Ascending aorta (tissue), 2 donors: ENCODE results near the gene PEX7. TPM values are rescaled to one million over a fixed set of nuclear protein-coding genes. Genes with fewer than 3 reads are reported as not detected.
"Not testable (repeated sequence)": the region's sequence is repeated elsewhere in the genome, so short reads cannot be mapped to it uniquely, and the experiment has no call there.

Experiments
- DNase-seq, 2 donors: peaks; one replicate each; pipeline ENCODE4 v3.0.0-alpha.2; 2019; ENCODE audit warnings: low spot score in 2 of 2
- H3K27ac ChIP-seq, 2 donors: fragments of 200-600 bp; sonication (generic); one replicate each; pipeline ENCODE4 v1.5.1; 2016 to 2017; ENCODE audit warnings: mild to moderate bottlenecking in 1 of 2
- H3K27me3 ChIP-seq: fragments of 200-600 bp; sonication (generic); one replicate; pipeline ENCODE4 v1.5.1; 2017
- H3K36me3 ChIP-seq, 2 donors: fragments of 200-600 bp; sonication (generic); one replicate each; pipeline ENCODE4 v1.5.1; 2016
- H3K4me1 ChIP-seq, 2 donors: fragments of 200-600 bp; sonication (generic); one replicate each; pipeline ENCODE4 v1.5.1; 2016 to 2017; ENCODE audit warnings: mild to moderate bottlenecking in 1 of 2
- H3K4me3 ChIP-seq, 2 donors: fragments of 200-600 bp; sonication (generic); one replicate each; pipeline ENCODE4 v1.5.1; 2016 to 2017; ENCODE audit warnings: mild to moderate bottlenecking in 1 of 2
- H3K9me3 ChIP-seq, 2 donors: fragments of 200-600 bp; sonication (generic); one replicate each; pipeline ENCODE4 v1.5.1; 2016
- CTCF ChIP-seq, 3 experiments: fragments of 200-600 bp in 2 of 3; fragments of 450-650 bp in 1 of 3; sonication (generic) in 2 of 3; IDR thresholded peaks; one replicate each; pipeline ENCODE4 v1.5.1; 2016 to 2019; ENCODE audit warnings: antibody characterized with exemption in 3 of 3, mild to moderate bottlenecking in 1 of 3, moderate library complexity in 1 of 3
- intact Hi-C: fragments of 100-400 bp; cut with DNase I; formaldehyde crosslinking; loops from one replicate; pipeline ENCODE4 v1.15.1; 2023
- total RNA-seq: library from RNA; depleted of rRNA; stranded (reverse); fragments of >200 nt; gene quantifications from one replicate; pipeline ENCODE4 v1.1.0, GENCODE V29; 2016

The PEX7 gene
- total RNA-seq, 1 donor from 2014 or later: 10.5 TPM

- Histone ChIP-seq H3K9me3 (no peaks in the 10 kb centered on the region), H3K4me1 (no peaks in the 10 kb centered on the region), H3K27ac (no peak overlapping the region), H3K4me3 (no peak overlapping the region), H3K36me3 (no peaks in the 10 kb centered on the region), H3K27me3 (no peaks in the 10 kb centered on the region)
- no peak for DNase-seq
- intact Hi-C loops: no loop called here
- no peak for TF ChIP-seq CTCF (IDR thresholded peaks at IDR 0.05)
These were observed 137.1 kb downstream of the PEX7 start for GRCh38 chr6:136959471-136959891.

DNA sequence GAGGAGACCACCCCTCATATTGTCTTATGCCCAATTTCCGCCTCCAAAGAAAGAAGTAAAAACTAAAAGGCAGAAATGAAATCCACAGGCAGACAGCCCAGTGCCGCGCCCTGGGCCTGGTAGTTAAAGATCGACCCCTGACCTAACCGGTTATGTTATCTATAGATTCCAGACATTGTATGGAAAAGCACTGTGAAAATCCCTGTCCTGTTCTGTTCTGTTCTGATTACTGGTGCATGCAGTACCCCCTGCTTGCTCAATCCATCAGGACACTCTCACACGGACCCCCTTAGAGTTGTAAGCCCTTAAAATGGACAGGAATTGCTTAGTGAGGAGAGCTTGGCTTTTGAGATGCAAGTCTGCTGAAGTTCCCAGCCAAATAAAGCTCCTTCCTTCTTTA lies 137.5 kb downstream of the PEX7 start:
- H3K27me3 ChIP-seq, H3K9me3 ChIP-seq, H3K27ac ChIP-seq, H3K36me3 ChIP-seq, intact Hi-C loops, H3K4me1 ChIP-seq, DNase-seq, H3K4me3 ChIP-seq: not testable (repeated sequence)

GRCh38 chr6:136960781-136961180 lies 138.4 kb downstream of the PEX7 start:
- Histone ChIP-seq H3K4me3 (no peak overlapping the region), H3K27ac (no peak overlapping the region), H3K4me1 (no peaks in the 10 kb centered on the region), H3K36me3 (no peaks in the 10 kb centered on the region), H3K9me3 (no peaks in the 10 kb centered on the region), H3K27me3 (no peaks in the 10 kb centered on the region)
- no peak for TF ChIP-seq CTCF (IDR thresholded peaks at IDR 0.05)
- DNase-seq: no peak
- intact Hi-C loops: no loop called here

- Histone ChIP-seq H3K9me3 (no peaks in the 10 kb centered on the region), H3K27ac (no peak overlapping the region), H3K36me3 (no peaks in the 10 kb centered on the region), H3K4me3 (no peak overlapping the region), H3K27me3 (no peaks in the 10 kb centered on the region), H3K4me1 (no peaks in the 10 kb centered on the region)
- intact Hi-C loops: no loop called here
- no peak for DNase-seq
- no peak for TF ChIP-seq CTCF (IDR thresholded peaks at IDR 0.05)
These were observed 139.5 kb downstream of the PEX7 start for GRCh38 chr6:136961848-136962247.

DNA sequence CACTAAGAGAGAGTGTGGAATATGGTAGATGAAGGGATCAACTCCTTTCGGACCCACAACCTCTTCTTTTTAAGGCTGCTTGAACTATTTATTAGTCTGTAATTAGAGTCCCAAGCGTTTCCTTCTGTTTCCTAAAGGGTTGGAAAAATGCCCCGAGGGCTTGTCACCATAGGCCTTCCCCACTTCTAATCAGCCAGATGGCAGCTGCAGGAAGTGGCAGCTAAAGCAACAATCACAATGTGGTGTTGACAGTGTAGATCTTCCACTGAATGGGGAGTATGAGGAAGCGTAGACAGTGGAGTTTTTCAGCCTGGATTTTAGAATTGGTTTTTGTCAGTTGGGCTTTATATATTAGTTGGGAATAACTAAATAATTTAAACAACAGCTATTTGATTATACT lies 140.3 kb downstream of the PEX7 start:
- no peak overlapping the region for H3K4me3 ChIP-seq
- no peak overlapping the region for H3K27ac ChIP-seq
- H3K9me3 ChIP-seq: no peaks in the 10 kb centered on the region
- no peak for TF ChIP-seq CTCF (IDR thresholded peaks at IDR 0.05)
- intact Hi-C loops: no loop called here
- DNase-seq: no peak
- no peaks in the 10 kb centered on the region for H3K36me3 ChIP-seq
- H3K27me3 ChIP-seq: no peaks in the 10 kb centered on the region
- no peaks in the 10 kb centered on the region for H3K4me1 ChIP-seq

- DNase-seq: no peak
- no peak for TF ChIP-seq CTCF (IDR thresholded peaks at IDR 0.05)
- H3K27me3 ChIP-seq: no peaks in the 10 kb centered on the region
- H3K27ac ChIP-seq: no peak overlapping the region
- H3K9me3 ChIP-seq: no peaks in the 10 kb centered on the region
- no peaks in the 10 kb centered on the region for H3K36me3 ChIP-seq
- H3K4me3 ChIP-seq: no peak overlapping the region
- H3K4me1 ChIP-seq: no peaks in the 10 kb centered on the region
- intact Hi-C loops: no loop called here
These were observed 140.9 kb downstream of the PEX7 start for GRCh38 chr6:136963259-136963658.

Other genes with a start within 250 kb of the PEX7 start
- 40.9 TPM for gene MAP3K5, start 30.1 kb upstream of the PEX7 start, total RNA-seq
- gene SLC35D3, start 99.7 kb downstream of the PEX7 start, total RNA-seq: not detected
- not detected for gene IL20RA, start 222.4 kb downstream of the PEX7 start, total RNA-seq